ENCODE results near the gene ADCY7.

The ADCY7 gene

GRCh38 chr16:50276326-50276640 lies 9.9 kb downstream of the ADCY7 start:
- TF ChIP-seq CTCF (IDR thresholded peaks at IDR 0.05; ENCODE audit: borderline replicate concordance, insufficient read depth, low read depth, low read length): no peak
- no peak overlapping the region for H3K4me3 ChIP-seq (ENCODE audit: low read depth, low read length)

- H3K4me3 ChIP-seq (ENCODE audit: low read depth, low read length): no peak overlapping the region
- no peak for TF ChIP-seq CTCF (IDR thresholded peaks at IDR 0.05; ENCODE audit: borderline replicate concordance, insufficient read depth, low read depth, low read length)
Observed at GRCh38 chr16:50276801-50277555, 10.6 kb downstream of the ADCY7 start.

- no peak for TF ChIP-seq CTCF (IDR thresholded peaks at IDR 0.05; ENCODE audit: borderline replicate concordance, insufficient read depth, low read depth, low read length)
- no peak overlapping the region for H3K4me3 ChIP-seq (ENCODE audit: low read depth, low read length)
Observed at GRCh38 chr16:50278251-50278650, 11.9 kb downstream of the ADCY7 start.

GRCh38 chr16:50279504-50279865 lies 13.1 kb downstream of the ADCY7 start:
- H3K4me3 ChIP-seq (ENCODE audit: low read depth, low read length): no peak overlapping the region
- no peak for TF ChIP-seq CTCF (IDR thresholded peaks at IDR 0.05; ENCODE audit: borderline replicate concordance, insufficient read depth, low read depth, low read length)

GRCh38 chr16:50280932-50281331 lies 14.6 kb downstream of the ADCY7 start:
- peak overlapping the region; percentile 34 for H3K4me3 ChIP-seq (ENCODE audit: low read depth, low read length)
- TF ChIP-seq CTCF (IDR thresholded peaks at IDR 0.05; ENCODE audit: borderline replicate concordance, insufficient read depth, low read depth, low read length): no peak

GRCh38 chr16:50281391-50282009 lies 15.1 kb downstream of the ADCY7 start:
- no peak for TF ChIP-seq CTCF (IDR thresholded peaks at IDR 0.05; ENCODE audit: borderline replicate concordance, insufficient read depth, low read depth, low read length)
- peak overlapping the region; percentile 34 for H3K4me3 ChIP-seq (ENCODE audit: low read depth, low read length)

- H3K4me3 ChIP-seq (ENCODE audit: low read depth, low read length): peak overlapping the region; percentile 34
- TF ChIP-seq CTCF (IDR thresholded peaks at IDR 0.05; ENCODE audit: borderline replicate concordance, insufficient read depth, low read depth, low read length): no peak
Observed at GRCh38 chr16:50282010-50282538, 15.7 kb downstream of the ADCY7 start.

Data from GM12875 (cell line).